Measurements from ENCODE around the gene SGF29.

DNA sequence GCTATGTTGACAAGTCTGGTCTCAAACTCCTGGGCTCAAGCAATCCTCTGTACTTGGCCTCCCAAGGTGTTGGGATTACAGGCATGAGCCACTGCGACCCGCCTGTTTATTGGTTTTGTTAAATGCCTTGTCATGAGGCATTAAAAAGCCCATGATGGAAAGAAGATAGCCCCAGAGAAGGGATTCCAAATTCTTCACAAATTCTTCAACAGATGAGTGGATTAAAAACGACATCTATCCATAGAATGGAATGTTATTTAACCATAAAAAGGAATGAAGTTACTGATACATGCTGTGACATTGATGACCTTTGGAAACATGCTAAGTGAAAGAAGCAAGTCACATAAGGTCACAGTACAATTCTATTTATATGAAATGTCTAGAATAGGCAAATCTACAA, 4.7 kb downstream of the SGF29 start:
- TF ChIP-seq, protein P1, sequence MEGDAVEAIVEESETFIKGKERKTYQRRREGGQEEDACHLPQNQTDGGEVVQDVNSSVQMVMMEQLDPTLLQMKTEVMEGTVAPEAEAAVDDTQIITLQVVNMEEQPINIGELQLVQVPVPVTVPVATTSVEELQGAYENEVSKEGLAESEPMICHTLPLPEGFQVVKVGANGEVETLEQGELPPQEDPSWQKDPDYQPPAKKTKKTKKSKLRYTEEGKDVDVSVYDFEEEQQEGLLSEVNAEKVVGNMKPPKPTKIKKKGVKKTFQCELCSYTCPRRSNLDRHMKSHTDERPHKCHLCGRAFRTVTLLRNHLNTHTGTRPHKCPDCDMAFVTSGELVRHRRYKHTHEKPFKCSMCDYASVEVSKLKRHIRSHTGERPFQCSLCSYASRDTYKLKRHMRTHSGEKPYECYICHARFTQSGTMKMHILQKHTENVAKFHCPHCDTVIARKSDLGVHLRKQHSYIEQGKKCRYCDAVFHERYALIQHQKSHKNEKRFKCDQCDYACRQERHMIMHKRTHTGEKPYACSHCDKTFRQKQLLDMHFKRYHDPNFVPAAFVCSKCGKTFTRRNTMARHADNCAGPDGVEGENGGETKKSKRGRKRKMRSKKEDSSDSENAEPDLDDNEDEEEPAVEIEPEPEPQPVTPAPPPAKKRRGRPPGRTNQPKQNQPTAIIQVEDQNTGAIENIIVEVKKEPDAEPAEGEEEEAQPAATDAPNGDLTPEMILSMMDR (IDR thresholded peaks at IDR 0.05): no peak
- no peak for TF ChIP-seq POLR2A (IDR thresholded peaks at IDR 0.05)
- no peak for TF ChIP-seq EP300 (IDR thresholded peaks at IDR 0.05)
